Measurements from ENCODE around the gene THOC3.
"Not testable (repeated sequence)": the region's sequence is repeated elsewhere in the genome, so short reads cannot be mapped to it uniquely, and the experiment has no call there.

The THOC3 gene

GRCh38 chr5:175960228-175960627 is 7.9 kb downstream of the THOC3 start:
- in situ Hi-C loops (cut with MboI; ENCODE audit: low sequenced_read_pairs); H3K4me3 ChIP-seq; H3K36me3 ChIP-seq (replicated peaks); H3K27me3 ChIP-seq (ENCODE audit: low read depth); H3K4me1 ChIP-seq; DNase-seq (ENCODE audit: low spot score in 2 of 2); H3K9me3 ChIP-seq: not testable (repeated sequence)

- H3K27me3 ChIP-seq (ENCODE audit: low read depth); H3K36me3 ChIP-seq (replicated peaks); H3K9me3 ChIP-seq; in situ Hi-C loops (cut with MboI; ENCODE audit: low sequenced_read_pairs); H3K4me3 ChIP-seq; DNase-seq (ENCODE audit: low spot score in 2 of 2); H3K4me1 ChIP-seq: not testable (repeated sequence)
Observed at GRCh38 chr5:175958515-175958914, 9.6 kb downstream of the THOC3 start.

- H3K4me3 ChIP-seq; H3K36me3 ChIP-seq (replicated peaks); in situ Hi-C loops (cut with MboI; ENCODE audit: low sequenced_read_pairs); H3K4me1 ChIP-seq; H3K9me3 ChIP-seq; H3K27me3 ChIP-seq (ENCODE audit: low read depth); DNase-seq (ENCODE audit: low spot score in 2 of 2): not testable (repeated sequence)
Observed at GRCh38 chr5:175954107-175954506, 14.0 kb downstream of the THOC3 start.

GRCh38 chr5:175952810-175953209 is 15.3 kb downstream of the THOC3 start:
- H3K9me3 ChIP-seq; H3K4me3 ChIP-seq; in situ Hi-C loops (cut with MboI; ENCODE audit: low sequenced_read_pairs); H3K27me3 ChIP-seq (ENCODE audit: low read depth); H3K36me3 ChIP-seq (replicated peaks); H3K4me1 ChIP-seq; DNase-seq (ENCODE audit: low spot score in 2 of 2): not testable (repeated sequence)

GRCh38 chr5:175951339-175951969 is 16.7 kb downstream of the THOC3 start:
- in situ Hi-C loops (cut with MboI; ENCODE audit: low sequenced_read_pairs); H3K4me1 ChIP-seq; DNase-seq (ENCODE audit: low spot score in 2 of 2); H3K36me3 ChIP-seq (replicated peaks); H3K9me3 ChIP-seq; H3K4me3 ChIP-seq; H3K27me3 ChIP-seq (ENCODE audit: low read depth): not testable (repeated sequence)

GRCh38 chr5:175948329-175949108 is 19.6 kb downstream of the THOC3 start:
- DNase-seq (ENCODE audit: low spot score in 2 of 2); H3K27me3 ChIP-seq (ENCODE audit: low read depth); H3K36me3 ChIP-seq (replicated peaks); H3K4me3 ChIP-seq; H3K9me3 ChIP-seq; in situ Hi-C loops (cut with MboI; ENCODE audit: low sequenced_read_pairs); H3K4me1 ChIP-seq: not testable (repeated sequence)

- H3K27me3 ChIP-seq (ENCODE audit: low read depth); H3K4me3 ChIP-seq; in situ Hi-C loops (cut with MboI; ENCODE audit: low sequenced_read_pairs); H3K36me3 ChIP-seq (replicated peaks); DNase-seq (ENCODE audit: low spot score in 2 of 2); H3K4me1 ChIP-seq; H3K9me3 ChIP-seq: not testable (repeated sequence)
Observed at GRCh38 chr5:175943253-175943652, 24.9 kb downstream of the THOC3 start.

GRCh38 chr5:175940632-175941031 is 27.5 kb downstream of the THOC3 start:
- H3K9me3 ChIP-seq; H3K4me3 ChIP-seq; DNase-seq (ENCODE audit: low spot score in 2 of 2); H3K36me3 ChIP-seq (replicated peaks); H3K4me1 ChIP-seq; H3K27me3 ChIP-seq (ENCODE audit: low read depth); in situ Hi-C loops (cut with MboI; ENCODE audit: low sequenced_read_pairs): not testable (repeated sequence)

GRCh38 chr5:175938489-175938888 is 29.6 kb downstream of the THOC3 start:
- in situ Hi-C loops (cut with MboI; ENCODE audit: low sequenced_read_pairs); H3K4me3 ChIP-seq; DNase-seq (ENCODE audit: low spot score in 2 of 2); H3K27me3 ChIP-seq (ENCODE audit: low read depth); H3K4me1 ChIP-seq; H3K36me3 ChIP-seq (replicated peaks); H3K9me3 ChIP-seq: not testable (repeated sequence)

GRCh38 chr5:175928752-175929151 is 39.4 kb downstream of the THOC3 start:
- H3K36me3 ChIP-seq (replicated peaks); H3K4me3 ChIP-seq; H3K4me1 ChIP-seq; H3K9me3 ChIP-seq; H3K27me3 ChIP-seq (ENCODE audit: low read depth); in situ Hi-C loops (cut with MboI; ENCODE audit: low sequenced_read_pairs); DNase-seq (ENCODE audit: low spot score in 2 of 2): not testable (repeated sequence)

- DNase-seq (ENCODE audit: low spot score in 2 of 2); H3K36me3 ChIP-seq (replicated peaks); H3K27me3 ChIP-seq (ENCODE audit: low read depth); H3K9me3 ChIP-seq; in situ Hi-C loops (cut with MboI; ENCODE audit: low sequenced_read_pairs); H3K4me3 ChIP-seq; H3K4me1 ChIP-seq: not testable (repeated sequence)
Observed at GRCh38 chr5:175925106-175925505, 43.0 kb downstream of the THOC3 start.

- Histone ChIP-seq H3K4me3 (no peak overlapping the region), H3K4me1 (no peaks in the 10 kb centered on the region), H3K9me3 (no peaks in the 10 kb centered on the region), H3K27me3 (ENCODE audit: low read depth) (no peaks in the 10 kb centered on the region), H3K36me3 (replicated peaks) (no peaks in the 10 kb centered on the region)
- in situ Hi-C loops (cut with MboI; ENCODE audit: low sequenced_read_pairs): no loop called here
- no peak for DNase-seq (ENCODE audit: low spot score in 2 of 2)
Observed at GRCh38 chr5:175922192-175922885, 45.8 kb downstream of the THOC3 start.

GRCh38 chr5:175921061-175921730 is 46.9 kb downstream of the THOC3 start:
- no peaks in the 10 kb centered on the region for H3K9me3 ChIP-seq
- no peak overlapping the region for H3K4me3 ChIP-seq
- H3K4me1 ChIP-seq: no peaks in the 10 kb centered on the region
- DNase-seq (ENCODE audit: low spot score in 2 of 2): no peak
- in situ Hi-C loops (cut with MboI; ENCODE audit: low sequenced_read_pairs): no loop called here
- no peaks in the 10 kb centered on the region for H3K36me3 ChIP-seq (replicated peaks)
- no peaks in the 10 kb centered on the region for H3K27me3 ChIP-seq (ENCODE audit: low read depth)

Measured in HAP-1 (cell line).